ENCODE results near the gene KLHL8.

Gene KLHL8

DNA sequence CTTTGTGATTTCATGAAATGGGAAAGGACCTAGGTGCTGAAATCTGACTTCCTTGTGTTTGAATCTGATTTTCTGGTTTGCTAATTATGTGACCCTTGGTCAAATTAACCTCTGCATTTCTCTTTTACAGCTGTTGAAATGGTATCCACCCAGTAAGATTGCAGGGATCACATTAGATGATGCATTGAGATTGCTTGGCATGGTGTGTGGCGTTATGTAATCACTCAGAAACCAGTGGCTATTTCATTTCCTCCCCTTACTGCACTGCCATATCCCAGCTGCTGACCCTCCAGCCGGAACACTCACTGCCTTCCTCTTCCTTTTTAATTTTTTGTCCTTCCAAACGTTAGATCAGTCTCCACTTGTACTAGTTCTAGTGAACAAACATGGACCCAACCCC lies 79.0 kb downstream of the KLHL8 start:
- Histone ChIP-seq H3K9me3 (ENCODE audit: insufficient read depth, low read depth, low read length) (no peaks in the 10 kb centered on the region), H3K4me1 (ENCODE audit: insufficient read depth, low read length) (no peaks in the 10 kb centered on the region), H3K9ac (ENCODE audit: low read depth, low read length) (no peak overlapping the region), H3K36me3 (ENCODE audit: insufficient read depth, low read length) (peaks cover 58% of the 10 kb centered on the region), H3K4me3 (ENCODE audit: low read length) (no peak overlapping the region), H3K27ac (ENCODE audit: low read depth, low read length) (no peak overlapping the region), H3K27me3 (ENCODE audit: insufficient read depth, low read length) (no peaks in the 10 kb centered on the region)
- WGBS: 92% methylated on average over 3 of the region's 3 CpGs

DNA sequence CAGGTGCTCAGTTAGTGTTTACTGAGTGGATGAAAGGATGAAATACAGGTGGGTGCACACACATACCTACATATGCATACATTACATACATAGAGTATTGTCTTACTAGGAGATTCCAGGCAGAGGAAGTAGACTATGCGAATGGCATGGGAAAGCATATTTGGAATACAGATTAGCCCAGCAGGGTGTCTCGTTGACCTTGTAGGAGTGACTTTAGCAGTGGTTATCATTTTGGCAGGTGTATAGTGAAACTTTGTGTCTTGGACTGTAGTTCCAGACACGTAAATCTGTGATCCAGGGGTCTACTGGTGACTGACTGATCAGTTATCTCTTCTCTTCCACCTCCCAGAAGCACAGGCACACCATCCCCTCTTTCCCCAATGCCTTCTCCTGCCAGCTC lies 86.3 kb downstream of the KLHL8 start:
- H3K27ac ChIP-seq (ENCODE audit: low read depth, low read length): no peak overlapping the region
- H3K9me3 ChIP-seq (ENCODE audit: insufficient read depth, low read depth, low read length): no peaks in the 10 kb centered on the region
- H3K4me1 ChIP-seq (ENCODE audit: insufficient read depth, low read length): no peaks in the 10 kb centered on the region
- WGBS: 80% methylated on average over 3 of the region's 3 CpGs
- H3K4me3 ChIP-seq (ENCODE audit: low read length): no peak overlapping the region
- peaks cover 99% of the 10 kb centered on the region for H3K36me3 ChIP-seq (ENCODE audit: insufficient read depth, low read length)
- no peak overlapping the region for H3K9ac ChIP-seq (ENCODE audit: low read depth, low read length)
- no peaks in the 10 kb centered on the region for H3K27me3 ChIP-seq (ENCODE audit: insufficient read depth, low read length)

DNA sequence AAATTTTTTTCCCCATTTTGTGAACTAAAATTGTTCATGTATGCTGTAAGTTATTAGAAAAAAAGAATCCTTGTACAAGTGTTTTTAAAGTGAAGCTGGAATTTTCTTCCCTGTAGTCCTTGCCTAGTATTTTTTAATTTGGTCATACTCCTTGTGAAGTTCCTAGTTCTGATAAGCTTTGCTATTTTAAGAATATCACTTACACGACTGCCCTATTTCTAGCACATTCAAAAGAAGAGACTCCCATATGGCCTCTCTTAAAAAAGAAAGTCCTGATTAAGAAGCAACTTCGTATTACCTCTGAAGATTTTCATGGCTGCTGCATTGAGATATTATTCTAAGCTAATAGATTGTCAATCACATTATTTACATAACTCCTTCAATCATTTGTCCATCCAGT lies 87.2 kb downstream of the KLHL8 start:
- Histone ChIP-seq H3K9me3 (ENCODE audit: insufficient read depth, low read depth, low read length) (no peaks in the 10 kb centered on the region), H3K27ac (ENCODE audit: low read depth, low read length) (no peak overlapping the region), H3K27me3 (ENCODE audit: insufficient read depth, low read length) (no peaks in the 10 kb centered on the region), H3K4me3 (ENCODE audit: low read length) (no peak overlapping the region), H3K4me1 (ENCODE audit: insufficient read depth, low read length) (no peaks in the 10 kb centered on the region), H3K36me3 (ENCODE audit: insufficient read depth, low read length) (peaks cover 99% of the 10 kb centered on the region), H3K9ac (ENCODE audit: low read depth, low read length) (no peak overlapping the region)
- WGBS: 100% methylated on average over 2 of the region's 2 CpGs

DNA sequence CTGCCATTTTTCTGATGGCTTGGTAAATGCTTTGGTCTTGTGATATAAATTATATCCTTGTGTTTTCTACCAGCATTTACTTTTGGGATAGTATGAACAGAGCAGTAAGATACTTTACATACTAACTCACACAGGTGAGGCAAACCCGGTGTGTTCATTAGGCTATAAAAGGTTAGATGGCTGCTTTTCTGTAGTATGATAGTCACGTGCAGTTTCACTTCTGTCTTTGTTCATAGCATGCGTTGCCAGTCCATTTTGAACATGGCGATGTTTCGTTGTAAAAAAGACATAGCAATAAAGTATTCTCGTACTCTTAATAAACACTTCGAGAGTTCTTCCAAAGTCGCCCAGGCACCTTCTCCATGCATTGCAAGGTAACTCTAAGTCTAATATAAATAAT lies 88.4 kb downstream of the KLHL8 start:
- Histone ChIP-seq H3K9me3 (ENCODE audit: insufficient read depth, low read depth, low read length) (no peaks in the 10 kb centered on the region), H3K27me3 (ENCODE audit: insufficient read depth, low read length) (no peaks in the 10 kb centered on the region), H3K27ac (ENCODE audit: low read depth, low read length) (no peak overlapping the region), H3K36me3 (ENCODE audit: insufficient read depth, low read length) (peaks cover 99% of the 10 kb centered on the region), H3K4me3 (ENCODE audit: low read length) (no peak overlapping the region), H3K9ac (ENCODE audit: low read depth, low read length) (no peak overlapping the region), H3K4me1 (ENCODE audit: insufficient read depth, low read length) (no peaks in the 10 kb centered on the region)
- WGBS: 95% methylated on average over 8 of the region's 8 CpGs

DNA sequence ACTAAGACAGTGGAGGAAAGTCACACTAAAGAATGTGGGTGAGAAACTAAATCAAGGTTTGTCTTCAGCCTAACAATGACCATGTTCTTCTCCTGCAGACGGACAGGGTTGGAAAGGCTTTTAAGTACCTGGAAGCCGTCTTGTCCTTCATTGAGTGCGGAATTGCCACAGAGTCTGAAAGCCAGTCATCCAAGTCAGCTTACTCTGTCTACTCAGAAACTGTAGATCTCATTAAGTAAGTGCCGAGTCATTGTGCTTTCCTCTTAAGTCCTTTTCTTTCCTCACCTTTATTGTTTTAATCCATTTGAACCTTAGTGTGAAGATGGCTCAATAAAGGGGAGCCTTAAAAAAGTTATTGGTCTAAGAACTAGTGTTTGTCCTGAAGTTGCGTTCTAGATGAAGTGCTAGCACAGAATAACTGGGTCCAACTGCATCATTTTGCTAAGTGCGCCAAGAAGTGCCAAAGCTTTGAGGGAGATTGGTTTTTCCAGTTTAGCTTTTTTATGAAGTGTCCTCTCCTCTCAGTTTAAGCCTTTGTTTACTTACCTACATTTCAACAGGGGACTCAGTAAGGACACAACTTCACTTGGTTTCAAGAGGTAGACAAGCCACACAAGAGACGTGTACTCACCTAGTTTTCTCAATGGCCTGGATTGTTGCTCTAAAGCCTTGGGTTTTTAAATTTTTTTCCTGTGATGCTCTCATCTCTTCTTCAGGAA lies 89.3 kb downstream of the KLHL8 start:
- no peak overlapping the region for H3K27ac ChIP-seq (ENCODE audit: low read depth, low read length)
- no peak overlapping the region for H3K9ac ChIP-seq (ENCODE audit: low read depth, low read length)
- no peaks in the 10 kb centered on the region for H3K4me1 ChIP-seq (ENCODE audit: insufficient read depth, low read length)
- H3K4me3 ChIP-seq (ENCODE audit: low read length): no peak overlapping the region
- peaks cover 99% of the 10 kb centered on the region for H3K36me3 ChIP-seq (ENCODE audit: insufficient read depth, low read length)
- no peaks in the 10 kb centered on the region for H3K27me3 ChIP-seq (ENCODE audit: insufficient read depth, low read length)
- 96% methylated on average over 7 of the region's 7 CpGs for WGBS
- H3K9me3 ChIP-seq (ENCODE audit: insufficient read depth, low read depth, low read length): no peaks in the 10 kb centered on the region

DNA sequence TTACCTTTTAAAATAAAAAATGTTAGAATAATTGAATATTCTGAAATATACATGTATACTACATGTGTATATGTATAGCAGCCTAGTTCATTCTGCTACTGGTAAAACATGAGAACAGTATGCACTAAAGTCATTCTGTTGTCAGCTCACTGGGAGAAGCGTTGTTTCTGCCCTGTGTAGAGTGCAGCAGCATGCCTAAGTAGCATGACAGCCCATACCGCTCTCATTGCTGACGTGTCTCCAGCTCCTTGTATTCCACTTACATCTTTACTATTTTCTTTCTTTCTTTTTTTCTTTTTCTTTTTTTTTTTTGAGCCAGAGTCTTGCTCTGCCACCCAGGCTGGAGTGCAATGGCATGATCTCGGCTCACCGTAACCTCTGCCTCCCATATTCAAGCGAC lies 90.7 kb downstream of the KLHL8 start:
- Histone ChIP-seq H3K36me3 (ENCODE audit: insufficient read depth, low read length) (peaks cover 99% of the 10 kb centered on the region), H3K9ac (ENCODE audit: low read depth, low read length) (no peak overlapping the region), H3K27me3 (ENCODE audit: insufficient read depth, low read length) (no peaks in the 10 kb centered on the region), H3K9me3 (ENCODE audit: insufficient read depth, low read depth, low read length) (no peaks in the 10 kb centered on the region), H3K27ac (ENCODE audit: low read depth, low read length) (no peak overlapping the region), H3K4me1 (ENCODE audit: insufficient read depth, low read length) (no peaks in the 10 kb centered on the region), H3K4me3 (ENCODE audit: low read length) (no peak overlapping the region)
- 94% methylated on average over 6 of the region's 6 CpGs for WGBS

DNA sequence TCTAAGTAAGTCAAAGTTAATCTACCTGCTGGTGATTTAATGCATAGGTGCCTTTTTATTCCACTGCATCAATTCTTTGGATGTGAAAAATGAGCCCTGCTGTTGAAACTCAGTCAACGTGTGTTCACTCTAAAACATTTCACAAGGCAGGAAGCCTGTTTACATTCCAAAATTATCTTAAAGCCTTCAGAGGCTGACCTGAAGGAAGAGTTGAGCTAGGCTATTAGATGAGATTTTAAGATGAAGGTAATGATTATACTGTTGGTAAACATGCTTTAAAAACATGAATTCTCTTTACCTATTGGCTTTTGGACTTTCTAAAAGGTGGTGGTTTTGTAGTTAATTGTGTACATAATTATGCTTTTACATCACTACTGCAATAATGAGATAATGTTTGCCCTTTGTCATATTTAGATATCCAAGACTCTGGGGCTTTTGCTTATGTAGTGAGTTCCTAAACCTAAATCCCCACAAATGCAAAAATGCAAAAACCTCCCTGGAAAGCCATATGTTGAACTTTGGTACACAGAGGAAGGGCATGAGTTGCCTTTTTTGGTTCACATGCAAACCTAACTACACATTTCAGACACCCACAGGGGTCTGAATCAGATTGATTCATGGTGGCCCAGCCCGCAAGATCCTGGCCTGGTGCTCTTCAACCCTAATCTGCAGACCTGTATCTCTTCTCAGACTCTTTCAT lies 92.3 kb downstream of the KLHL8 start:
- Histone ChIP-seq H3K4me1 (ENCODE audit: insufficient read depth, low read length) (no peaks in the 10 kb centered on the region), H3K27ac (ENCODE audit: low read depth, low read length) (no peak overlapping the region), H3K4me3 (ENCODE audit: low read length) (no peak overlapping the region), H3K27me3 (ENCODE audit: insufficient read depth, low read length) (no peaks in the 10 kb centered on the region), H3K9ac (ENCODE audit: low read depth, low read length) (no peak overlapping the region), H3K9me3 (ENCODE audit: insufficient read depth, low read depth, low read length) (no peaks in the 10 kb centered on the region), H3K36me3 (ENCODE audit: insufficient read depth, low read length) (peaks cover 89% of the 10 kb centered on the region)
- 96% methylated on average over 2 of the region's 2 CpGs for WGBS

DNA sequence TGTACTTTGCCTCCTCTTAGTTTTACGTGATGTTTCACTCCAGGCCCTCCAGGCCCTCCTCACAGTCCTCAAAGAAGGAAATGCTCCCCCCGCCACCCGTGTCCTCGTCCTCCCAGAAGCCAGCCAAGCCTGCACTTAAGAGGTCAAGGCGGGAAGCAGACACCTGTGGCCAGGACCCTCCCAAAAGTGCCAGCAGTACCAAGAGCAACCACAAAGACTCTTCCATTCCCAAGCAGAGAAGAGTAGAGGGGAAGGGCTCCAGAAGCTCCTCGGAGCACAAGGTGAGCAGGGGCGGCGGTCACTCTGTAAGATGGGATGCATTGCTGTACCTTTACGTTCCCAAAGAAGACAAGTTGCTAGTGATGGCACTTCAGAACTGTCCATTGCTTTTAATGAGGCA lies 94.4 kb downstream of the KLHL8 start:
- Histone ChIP-seq H3K9ac (ENCODE audit: low read depth, low read length) (no peak overlapping the region), H3K36me3 (ENCODE audit: insufficient read depth, low read length) (peaks cover 74% of the 10 kb centered on the region)
- WGBS: 97% methylated on average over 9 of the region's 9 CpGs

DNA sequence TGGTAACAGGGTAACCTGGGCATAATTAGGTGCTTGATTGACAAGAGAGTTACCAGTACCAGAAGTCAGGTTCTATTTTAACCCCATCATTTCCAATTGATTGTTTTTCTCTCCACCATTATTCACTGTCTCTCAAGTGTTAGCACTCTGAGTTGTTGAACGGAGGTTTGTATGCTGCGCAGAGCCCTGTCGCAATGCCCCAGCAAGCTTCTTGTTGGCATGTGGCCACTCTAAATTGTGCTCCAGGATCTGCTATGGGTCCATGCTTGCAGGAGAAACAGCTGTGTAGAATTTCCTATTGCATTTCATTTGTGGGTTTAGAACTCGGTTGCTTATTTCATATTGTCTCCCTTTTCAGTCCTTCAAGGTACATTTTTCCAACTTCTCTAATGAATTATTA lies 98.2 kb downstream of the KLHL8 start:
- Histone ChIP-seq H3K27ac (ENCODE audit: low read depth, low read length) (no peak overlapping the region), H3K9ac (ENCODE audit: low read depth, low read length) (no peak overlapping the region), H3K4me1 (ENCODE audit: insufficient read depth, low read length) (peaks cover 12% of the 10 kb centered on the region), H3K4me3 (ENCODE audit: low read length) (no peak overlapping the region), H3K27me3 (ENCODE audit: insufficient read depth, low read length) (no peaks in the 10 kb centered on the region), H3K9me3 (ENCODE audit: insufficient read depth, low read depth, low read length) (no peaks in the 10 kb centered on the region), H3K36me3 (ENCODE audit: insufficient read depth, low read length) (peaks cover 61% of the 10 kb centered on the region)
- WGBS: 97% methylated on average over 4 of the region's 4 CpGs

More for the DNA sequence above, 94.4 kb downstream of the KLHL8 start:
- Histone ChIP-seq H3K27ac (ENCODE audit: low read depth, low read length) (no peak overlapping the region), H3K4me3 (ENCODE audit: low read length) (no peak overlapping the region), H3K9me3 (ENCODE audit: insufficient read depth, low read depth, low read length) (no peaks in the 10 kb centered on the region), H3K4me1 (ENCODE audit: insufficient read depth, low read length) (no peaks in the 10 kb centered on the region), H3K27me3 (ENCODE audit: insufficient read depth, low read length) (no peaks in the 10 kb centered on the region)

DNA sequence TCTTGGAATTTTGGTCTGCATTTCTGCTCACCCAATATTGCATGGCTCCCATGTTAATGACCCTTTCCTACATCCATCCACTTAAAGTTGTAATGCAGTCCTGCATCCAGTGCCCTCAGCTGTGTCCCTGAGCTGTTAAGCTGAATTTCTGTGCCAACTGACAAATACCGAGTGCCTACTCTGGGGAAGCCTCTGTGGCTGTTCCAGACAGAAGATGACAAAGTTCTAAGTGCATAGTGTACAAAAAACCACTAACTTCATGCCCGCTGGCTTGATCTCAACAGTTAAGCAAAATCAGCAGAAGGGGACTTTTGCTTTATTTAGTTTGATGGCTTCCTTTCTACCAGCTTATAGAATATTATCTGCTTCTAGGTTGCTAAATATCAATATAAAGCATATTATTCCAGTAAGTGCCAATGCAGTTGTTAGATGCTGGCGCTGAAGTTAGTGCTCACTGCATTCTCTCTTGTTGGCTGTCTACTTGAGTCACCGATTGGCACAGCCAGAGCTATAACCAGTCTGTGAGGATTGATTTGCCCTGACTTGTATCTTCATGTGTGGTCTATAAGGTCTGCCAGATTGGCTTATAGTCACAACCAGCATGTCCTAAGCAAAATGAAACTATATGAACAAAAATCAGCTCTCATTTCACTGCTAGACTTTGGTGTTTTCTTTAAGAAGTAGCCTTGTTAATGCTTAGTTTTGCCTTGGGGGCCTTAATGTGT lies 98.9 kb downstream of the KLHL8 start:
- H3K4me3 ChIP-seq (ENCODE audit: low read length): no peak overlapping the region
- no peak overlapping the region for H3K27ac ChIP-seq (ENCODE audit: low read depth, low read length)
- H3K36me3 ChIP-seq (ENCODE audit: insufficient read depth, low read length): peaks cover 61% of the 10 kb centered on the region
- H3K27me3 ChIP-seq (ENCODE audit: insufficient read depth, low read length): no peaks in the 10 kb centered on the region
- H3K4me1 ChIP-seq (ENCODE audit: insufficient read depth, low read length): peaks cover 20% of the 10 kb centered on the region
- H3K9me3 ChIP-seq (ENCODE audit: insufficient read depth, low read depth, low read length): no peaks in the 10 kb centered on the region
- H3K9ac ChIP-seq (ENCODE audit: low read depth, low read length): no peak overlapping the region
- 93% methylated on average over 4 of the region's 4 CpGs for WGBS

DNA sequence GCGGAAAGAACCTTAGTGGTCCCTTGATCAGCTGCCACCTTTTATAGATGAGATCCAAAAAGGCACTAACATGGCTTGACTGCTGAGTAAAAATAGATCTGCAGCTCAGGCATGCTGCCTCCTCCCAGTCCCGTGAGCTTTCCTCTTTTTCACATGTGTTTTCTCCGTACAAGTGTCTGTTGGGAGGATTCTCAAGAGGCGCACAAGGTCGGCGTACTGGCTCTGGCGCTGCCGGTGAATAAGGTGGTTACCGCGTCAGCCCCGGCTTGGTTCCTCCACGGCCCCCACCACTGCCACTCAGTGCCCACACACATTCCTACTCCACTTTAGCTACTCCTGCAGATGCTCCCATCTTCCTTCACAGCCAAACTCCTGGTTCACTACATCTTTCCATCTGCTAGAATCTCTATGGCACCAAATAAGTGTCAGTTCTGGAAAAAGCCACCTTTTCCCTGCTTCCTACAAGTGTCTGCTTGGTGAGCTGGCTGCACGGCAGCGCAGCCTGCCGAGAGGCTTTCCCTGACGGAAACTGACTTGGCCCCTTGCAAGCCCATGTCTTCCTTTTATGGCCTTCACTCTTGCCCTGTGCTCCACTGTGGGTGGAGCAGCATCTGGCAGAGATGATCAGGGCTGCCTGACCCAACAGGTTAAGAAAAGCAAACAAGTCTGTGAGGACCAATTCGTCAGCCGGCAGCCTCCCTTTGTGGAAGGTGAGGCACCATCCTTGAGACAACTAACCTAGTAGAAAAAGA lies 99.8 kb downstream of the KLHL8 start:
- Histone ChIP-seq H3K36me3 (ENCODE audit: insufficient read depth, low read length) (peaks cover 61% of the 10 kb centered on the region), H3K9ac (ENCODE audit: low read depth, low read length) (no peak overlapping the region), H3K4me1 (ENCODE audit: insufficient read depth, low read length) (peaks cover 20% of the 10 kb centered on the region), H3K27me3 (ENCODE audit: insufficient read depth, low read length) (no peaks in the 10 kb centered on the region), H3K9me3 (ENCODE audit: insufficient read depth, low read depth, low read length) (no peaks in the 10 kb centered on the region), H3K4me3 (ENCODE audit: low read length) (no peak overlapping the region), H3K27ac (ENCODE audit: low read depth, low read length) (no peak overlapping the region)
- 92% methylated on average over 18 of the region's 18 CpGs for WGBS

All from HUES64 (cell line).